GM12892 (cell line): Measurements from ENCODE around the gene CAPN5.

Experiments used
- POLR2A ChIP-seq: IDR thresholded peaks from 2 replicates; pipeline ENCODE4 v1.6.1; 2011; ENCODE audit warnings: low read depth, low read length, control low read depth
- POLR2AphosphoS5 ChIP-seq: IDR thresholded peaks from 2 replicates; pipeline ENCODE4 v1.6.1; 2011; ENCODE audit warnings: low read depth, low read length, control low read depth
- TAF1 ChIP-seq: IDR thresholded peaks from 2 replicates; pipeline ENCODE4 v1.6.1; 2011; ENCODE audit warnings: low read depth, mild to moderate bottlenecking, control low read depth, low read length, borderline replicate concordance

- TF ChIP-seq TAF1: no peak
- TF ChIP-seq POLR2A: no peak
- TF ChIP-seq POLR2AphosphoS5: no peak
Observed at GRCh38 chr11:77040401-77040777, 26.4 kb upstream of the CAPN5 start.
